HL-60/S4 treated with retinoic acid at 250 ng/mL for 4 days and 3 days (cell line): ENCODE results near the gene ENTPD5.
"Not testable (repeated sequence)": the region's sequence is repeated elsewhere in the genome, so short reads cannot be mapped to it uniquely, and the experiment has no call there.

Source experiments
- in situ Hi-C: fragments of 300-500 bp; cut with MboI; formaldehyde crosslinking; loops from 2 replicates; pipeline ENCODE4 v1.7.0; 2022; ENCODE audit warnings: low sequenced_read_pairs

ENTPD5 gene

DNA sequence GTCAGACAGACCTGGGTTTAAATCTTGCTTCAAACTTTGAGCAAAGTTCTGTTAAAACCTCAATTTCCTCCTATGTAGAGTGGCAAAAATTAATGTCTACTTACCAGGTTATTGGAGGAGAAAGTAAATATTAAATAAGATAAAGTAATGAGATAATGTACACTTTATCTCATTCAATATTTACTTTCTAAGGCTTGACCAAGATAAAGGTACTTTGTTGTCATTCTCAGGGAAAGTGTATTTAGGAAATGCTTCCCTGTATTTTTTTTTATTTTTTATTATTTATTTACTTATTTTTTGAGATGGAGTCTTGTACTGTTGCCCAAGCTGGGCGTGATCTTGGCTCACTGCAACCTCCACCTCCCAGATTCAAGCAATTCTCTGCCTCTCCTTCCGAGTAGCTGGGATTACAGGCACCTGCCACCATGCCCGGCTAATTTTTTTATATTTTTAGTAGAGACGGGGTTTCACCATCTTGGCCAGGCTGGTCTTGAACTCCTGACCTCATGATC is 73.9 kb downstream of the ENTPD5 start:
- in situ Hi-C loops, result no loop called here

DNA sequence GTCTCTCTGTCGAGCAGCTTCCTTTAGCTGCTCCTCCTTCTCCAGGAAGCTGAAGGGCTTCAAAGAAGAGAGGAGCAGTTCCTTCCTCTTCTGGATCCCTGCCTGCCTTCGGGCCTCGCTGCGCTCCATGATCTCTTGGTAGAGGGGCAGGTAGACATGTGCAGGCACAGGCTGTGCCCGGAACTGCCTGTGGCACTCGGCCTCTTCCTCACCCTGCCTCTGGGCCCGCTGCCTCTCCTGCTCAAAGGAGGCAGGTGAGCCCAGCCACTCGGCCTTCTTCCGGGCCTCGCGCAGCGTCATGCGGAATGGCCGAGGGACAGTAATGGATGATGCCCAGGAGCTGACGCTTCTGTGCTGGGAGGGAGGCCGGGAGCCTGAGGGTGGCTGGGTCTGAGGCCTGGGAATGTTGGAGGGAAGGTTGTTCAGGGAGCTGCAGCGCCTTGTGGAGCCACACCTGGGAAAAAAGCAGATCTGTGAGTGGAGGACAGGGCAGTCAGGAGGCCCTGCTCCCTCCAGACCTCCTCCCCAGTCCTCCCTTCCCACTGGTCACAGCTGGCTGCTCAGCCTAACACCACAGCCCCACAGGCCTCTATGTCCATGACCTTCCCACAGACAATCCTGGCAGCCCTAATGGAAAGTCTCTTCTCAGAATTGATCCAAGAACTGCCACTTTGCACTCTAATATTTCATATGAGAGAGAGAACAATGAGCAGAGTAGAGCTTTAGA is 74.5 kb downstream of the ENTPD5 start:
- in situ Hi-C loops, result no loop called here

DNA sequence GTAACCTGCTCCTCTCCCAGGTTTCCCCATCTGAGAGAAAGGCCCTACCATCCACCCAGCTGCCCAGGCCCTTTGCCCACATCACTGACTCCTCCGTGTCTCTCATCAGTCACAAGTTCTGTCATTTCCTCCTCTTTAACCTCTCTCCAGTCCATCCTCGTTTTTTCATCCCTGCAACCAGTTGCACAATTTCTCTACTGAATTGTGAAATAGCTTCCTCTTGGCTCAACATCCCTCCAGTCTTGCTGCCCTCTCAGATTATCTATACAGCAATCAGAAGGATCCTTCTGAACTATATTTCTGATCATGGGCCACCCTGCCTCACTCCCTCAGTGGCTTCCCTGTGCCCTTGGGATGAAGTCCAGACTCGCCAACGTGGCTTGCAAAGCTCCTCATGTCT is 76.0 kb downstream of the ENTPD5 start:
- in situ Hi-C loops, result no loop called here

DNA sequence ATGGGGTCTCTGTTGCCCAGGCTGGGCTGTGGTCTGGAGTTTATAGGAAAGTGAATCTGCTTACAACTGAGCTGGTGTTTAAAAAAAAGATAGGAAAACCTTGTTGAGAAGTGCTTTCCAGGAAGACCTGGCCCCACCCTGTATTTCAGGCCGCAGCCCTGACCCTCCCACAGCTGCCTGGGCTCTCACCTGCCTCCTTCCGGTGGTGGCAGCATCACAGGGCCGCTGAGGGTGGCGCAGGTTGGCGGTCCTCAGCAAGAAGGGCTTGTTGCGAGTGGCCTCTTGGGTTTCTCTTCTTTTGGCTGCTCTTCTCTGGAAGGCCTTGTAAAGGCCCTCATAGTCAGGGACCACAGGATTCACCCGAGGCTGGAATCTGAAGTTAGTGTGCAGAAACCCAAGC is 76.9 kb downstream of the ENTPD5 start:
- in situ Hi-C loops, result no loop called here

DNA sequence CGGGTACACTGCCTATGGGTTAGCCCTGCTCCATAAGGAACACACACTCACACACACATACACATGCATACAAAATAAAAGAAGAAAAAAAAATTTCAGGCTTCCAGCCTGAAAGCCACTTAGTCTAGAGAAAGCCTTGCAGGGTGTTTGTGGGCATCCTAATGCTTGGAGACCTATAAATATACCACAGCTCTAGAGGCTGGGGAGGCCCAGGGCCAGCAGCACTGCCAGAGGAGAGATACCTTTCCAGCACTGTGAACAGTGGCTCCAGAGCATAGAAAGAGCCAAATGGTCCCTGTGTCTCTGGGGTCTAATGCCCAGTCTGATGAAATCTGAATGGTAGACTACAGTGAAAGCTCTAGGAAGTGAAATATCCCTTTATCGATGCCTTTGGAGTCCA is 82.1 kb downstream of the ENTPD5 start:
- in situ Hi-C loops, result no loop called here

DNA sequence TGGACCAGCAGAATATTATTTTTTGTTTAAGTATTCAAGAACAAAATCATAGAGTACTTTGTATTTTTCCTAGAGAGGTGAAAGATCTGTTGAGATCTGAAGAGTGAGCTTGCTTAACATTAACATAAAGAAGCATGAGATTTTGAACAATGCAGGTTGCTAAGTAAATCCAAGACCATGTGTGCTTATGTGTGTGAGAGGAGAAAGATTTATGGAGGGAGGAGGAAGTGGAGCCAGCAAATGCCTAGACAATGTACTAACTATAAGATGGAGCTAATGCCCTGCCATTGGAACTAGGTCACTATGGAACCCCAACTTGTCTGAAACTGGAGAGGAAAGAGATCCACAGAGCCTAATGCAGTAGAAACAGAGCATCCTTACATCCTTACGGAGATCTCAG is 82.5 kb downstream of the ENTPD5 start:
- in situ Hi-C loops, result no loop called here

DNA sequence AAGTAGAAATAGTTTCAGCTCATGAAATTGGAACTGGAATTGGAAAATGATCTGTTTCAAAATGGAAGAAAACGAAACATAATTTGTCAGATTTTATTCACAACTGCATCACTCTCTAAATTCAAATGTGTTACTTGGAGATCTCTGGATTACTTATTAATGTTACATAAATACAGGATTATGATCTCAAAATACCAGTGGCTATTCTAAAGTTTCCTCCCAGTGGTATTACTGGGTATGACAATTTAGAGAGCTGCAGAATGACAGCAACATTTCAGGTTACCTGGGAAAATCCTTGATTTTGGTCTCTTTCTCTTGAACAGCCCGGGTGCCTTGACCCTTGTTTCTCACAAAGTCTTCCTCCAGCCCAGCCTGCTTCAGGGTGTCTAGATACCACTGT is 83.4 kb downstream of the ENTPD5 start:
- in situ Hi-C loops, result no loop called here

DNA sequence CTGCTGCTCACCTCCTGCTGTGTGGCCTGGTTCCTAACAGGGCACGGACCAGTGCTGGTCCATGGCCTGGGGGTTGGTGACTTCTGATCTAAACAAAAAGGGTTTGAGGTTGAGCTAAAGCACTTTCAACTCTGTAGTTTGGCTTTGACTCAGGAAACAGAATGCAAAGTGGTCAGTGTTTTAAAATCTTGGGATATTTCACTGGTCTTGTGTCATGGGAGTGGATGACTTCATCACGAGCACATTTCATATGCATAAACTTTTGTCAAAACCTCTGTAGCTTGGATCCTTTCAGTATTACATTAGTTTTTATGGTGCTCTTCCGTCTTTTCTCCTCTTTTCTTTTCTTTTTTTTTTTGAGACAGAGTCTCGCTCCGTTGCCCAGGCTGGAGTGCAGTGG is 94.8 kb downstream of the ENTPD5 start:
- in situ Hi-C loops, result no loop called here

DNA sequence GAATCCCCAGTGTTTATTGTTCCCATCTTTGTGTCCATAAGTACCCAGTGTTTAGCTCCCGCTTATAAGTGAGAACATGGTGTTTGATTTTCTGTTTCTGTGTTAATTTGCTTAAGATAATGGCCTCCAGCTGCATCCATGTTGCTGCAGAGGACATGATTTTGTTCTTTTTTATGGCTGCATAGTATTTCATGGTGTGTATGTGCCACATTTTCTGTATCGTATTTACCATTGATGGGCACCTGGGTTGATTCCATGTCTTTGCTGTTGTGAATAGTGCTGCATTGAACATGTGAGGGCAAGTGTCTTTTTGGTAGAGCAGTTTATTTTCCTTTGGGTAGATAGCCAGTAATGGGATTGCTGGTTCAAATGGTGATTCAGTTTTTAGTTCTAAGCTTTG is 99.6 kb downstream of the ENTPD5 start:
- in situ Hi-C loops, result not testable (repeated sequence)

DNA sequence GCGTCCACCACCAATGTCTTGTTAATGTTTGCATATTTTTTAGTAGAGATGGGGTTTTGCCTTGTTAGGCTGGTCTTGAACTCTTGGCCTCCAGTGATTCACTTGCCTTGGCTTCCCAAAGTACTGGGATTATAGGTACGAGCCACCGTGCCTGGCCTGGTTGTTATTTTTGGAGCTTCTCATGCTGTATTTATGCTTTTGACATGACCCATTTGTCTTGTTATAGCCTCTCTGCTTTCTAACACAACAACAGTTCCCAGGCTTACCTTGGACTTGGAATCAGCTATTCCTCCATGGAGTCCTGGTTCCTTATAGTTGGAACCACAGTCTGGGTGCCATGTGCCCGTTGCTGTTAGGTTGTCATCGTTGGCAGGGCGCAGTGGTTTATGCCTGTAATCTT is 102.8 kb downstream of the ENTPD5 start:
- in situ Hi-C loops, result no loop called here

DNA sequence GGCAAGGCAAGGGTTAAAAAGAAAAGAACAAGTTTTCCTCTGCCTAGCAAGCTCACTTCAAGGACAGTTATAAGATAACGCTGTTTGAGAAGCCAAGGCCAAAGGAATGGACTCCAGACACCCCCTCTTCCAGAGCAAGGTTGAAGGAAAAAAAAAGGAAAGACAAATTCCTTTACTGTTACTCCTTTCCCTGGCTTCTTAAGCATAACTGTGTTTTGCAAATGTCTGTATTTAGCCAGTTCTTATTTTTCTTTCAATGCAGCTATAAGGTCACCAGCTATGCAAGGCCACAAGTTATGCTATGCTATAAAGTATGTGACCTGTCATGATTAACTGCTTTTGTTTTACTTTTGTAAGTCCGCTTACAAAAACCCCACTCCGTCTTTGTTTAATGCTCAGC is 105.8 kb downstream of the ENTPD5 start:
- in situ Hi-C loops, result no loop called here

DNA sequence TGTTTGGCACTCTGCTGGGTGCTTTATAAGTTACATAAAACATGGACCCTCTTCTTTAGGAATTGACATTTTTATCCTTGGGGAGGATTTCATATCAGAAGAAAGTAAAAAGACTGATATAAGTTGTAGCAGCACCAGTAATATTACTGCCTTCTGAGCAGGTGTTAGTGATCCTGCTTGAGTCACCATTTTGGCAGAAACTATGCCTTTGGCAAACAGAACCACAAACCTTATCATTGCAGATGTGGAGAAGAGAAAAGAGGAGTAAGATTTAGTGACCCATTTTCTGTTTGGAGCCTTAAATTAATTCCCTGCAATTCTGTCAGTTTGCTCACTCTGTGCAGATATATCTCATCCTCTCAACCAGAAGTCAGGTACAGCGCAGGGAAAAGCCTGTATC is 109.4 kb downstream of the ENTPD5 start:
- in situ Hi-C loops, result no loop called here
